22Rv1 (cell line): Measurements from ENCODE around the gene SMOC2.

Experiments used
- ZFX ChIP-seq: fragments of 450-650 bp; IDR thresholded peaks from 2 replicates; pipeline ENCODE4 v1.6.1; 2017; ENCODE audit warnings: antibody characterized with exemption, borderline replicate concordance
- TF ChIP-seq, protein P1 (sequence below): fragments of 450-650 bp; IDR thresholded peaks from 2 replicates; pipeline ENCODE4 v1.5.1; 2017; ENCODE audit warnings: mild to moderate bottlenecking

DNA sequence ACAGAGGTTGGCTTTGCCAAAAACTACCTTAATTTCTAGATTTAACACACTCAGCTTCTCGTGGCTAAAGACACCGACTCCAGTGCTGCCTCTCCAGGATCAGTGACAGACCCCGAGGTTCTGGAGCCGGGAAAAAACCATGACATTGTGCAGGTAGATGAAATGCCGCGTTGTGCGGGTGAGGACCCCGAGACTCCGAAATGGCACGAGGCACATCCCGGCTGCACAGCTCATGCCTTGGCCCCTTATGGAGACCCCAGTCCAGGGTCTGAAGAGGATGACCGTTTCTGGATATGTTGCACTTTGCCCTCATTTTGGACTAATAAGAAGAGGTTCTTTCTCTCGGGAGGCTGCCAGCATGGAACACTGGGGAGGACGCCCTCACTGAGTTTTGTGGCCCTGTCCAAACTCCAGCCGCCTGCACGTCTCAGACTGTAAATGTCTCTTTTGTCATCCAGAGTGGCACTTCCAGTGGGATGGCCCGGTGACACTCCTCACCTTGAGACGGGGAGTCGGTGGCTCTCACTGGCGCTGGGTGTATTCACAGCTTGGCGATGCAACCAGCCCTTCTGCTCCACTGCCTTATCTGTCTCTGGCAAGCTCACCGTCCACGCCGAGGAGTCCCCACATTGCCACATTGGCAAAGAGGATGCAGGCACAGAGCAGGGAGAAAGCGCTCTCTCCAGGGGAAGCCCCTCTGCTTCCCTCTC is 245.2 kb downstream of the SMOC2 start:
- TF ChIP-seq, protein P1, sequence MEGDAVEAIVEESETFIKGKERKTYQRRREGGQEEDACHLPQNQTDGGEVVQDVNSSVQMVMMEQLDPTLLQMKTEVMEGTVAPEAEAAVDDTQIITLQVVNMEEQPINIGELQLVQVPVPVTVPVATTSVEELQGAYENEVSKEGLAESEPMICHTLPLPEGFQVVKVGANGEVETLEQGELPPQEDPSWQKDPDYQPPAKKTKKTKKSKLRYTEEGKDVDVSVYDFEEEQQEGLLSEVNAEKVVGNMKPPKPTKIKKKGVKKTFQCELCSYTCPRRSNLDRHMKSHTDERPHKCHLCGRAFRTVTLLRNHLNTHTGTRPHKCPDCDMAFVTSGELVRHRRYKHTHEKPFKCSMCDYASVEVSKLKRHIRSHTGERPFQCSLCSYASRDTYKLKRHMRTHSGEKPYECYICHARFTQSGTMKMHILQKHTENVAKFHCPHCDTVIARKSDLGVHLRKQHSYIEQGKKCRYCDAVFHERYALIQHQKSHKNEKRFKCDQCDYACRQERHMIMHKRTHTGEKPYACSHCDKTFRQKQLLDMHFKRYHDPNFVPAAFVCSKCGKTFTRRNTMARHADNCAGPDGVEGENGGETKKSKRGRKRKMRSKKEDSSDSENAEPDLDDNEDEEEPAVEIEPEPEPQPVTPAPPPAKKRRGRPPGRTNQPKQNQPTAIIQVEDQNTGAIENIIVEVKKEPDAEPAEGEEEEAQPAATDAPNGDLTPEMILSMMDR, result no peak
- no peak for TF ChIP-seq ZFX
